Jurkat, Clone E6-1 (cell line): ENCODE data around the gene PCNX2.

Experiments
- DNase-seq: peaks from one replicate; pipeline ENCODE4 v3.0.0-alpha.2; 2011; ENCODE audit warnings: low read depth, low spot score
- H3K4me3 ChIP-seq: 2 replicates; pipeline ENCODE4 v1.5.1; 2011; ENCODE audit warnings: mild to moderate bottlenecking, low read length, control low read depth, moderate library complexity

PCNX2 gene

DNA sequence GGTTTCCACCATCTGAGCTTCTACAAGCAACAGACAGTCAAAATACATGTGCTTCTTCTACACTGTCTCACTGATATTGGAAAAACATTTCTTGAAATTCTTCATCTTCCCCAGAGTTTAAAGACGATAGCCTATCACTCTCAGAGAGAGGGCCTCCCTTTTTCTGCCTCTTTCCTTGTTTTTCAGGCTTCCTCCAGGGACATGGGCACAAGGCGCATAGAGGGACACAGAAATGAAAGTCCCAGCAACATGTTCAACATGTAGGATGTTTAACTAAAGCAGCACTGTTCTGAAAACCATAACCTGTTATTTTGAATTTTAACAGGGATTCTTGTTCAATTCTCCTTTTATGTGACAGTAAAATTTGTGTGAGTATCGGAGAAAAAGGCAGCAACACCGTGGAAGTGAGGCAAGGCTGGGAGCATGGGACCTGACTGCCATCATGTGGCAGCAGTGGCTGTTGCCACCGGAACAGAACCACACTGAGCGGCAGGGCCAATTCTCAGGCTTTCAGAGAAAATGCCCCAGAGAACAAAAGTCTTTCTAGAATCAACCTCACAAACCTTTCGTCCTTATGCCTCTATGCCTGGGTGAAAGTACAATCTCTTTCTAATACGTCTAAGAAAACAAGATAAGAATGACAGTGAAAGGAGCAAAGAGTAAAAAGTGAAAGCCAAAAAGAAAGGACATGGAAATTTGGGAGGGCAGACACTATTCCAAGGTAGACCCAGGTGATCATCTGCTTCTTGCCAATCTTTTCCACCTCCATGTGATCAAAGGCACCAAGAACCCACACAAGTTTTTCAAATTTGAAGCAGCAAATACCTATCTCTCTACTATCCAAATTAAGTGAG, 54.5 kb downstream of the PCNX2 start:
- no peak overlapping the region for H3K4me3 ChIP-seq
- DNase-seq, result peak; percentile 45

- no peak for DNase-seq
- no peak overlapping the region for H3K4me3 ChIP-seq
Measured at GRCh38 chr1:233240371-233240770, 55.2 kb downstream of the PCNX2 start.

DNA sequence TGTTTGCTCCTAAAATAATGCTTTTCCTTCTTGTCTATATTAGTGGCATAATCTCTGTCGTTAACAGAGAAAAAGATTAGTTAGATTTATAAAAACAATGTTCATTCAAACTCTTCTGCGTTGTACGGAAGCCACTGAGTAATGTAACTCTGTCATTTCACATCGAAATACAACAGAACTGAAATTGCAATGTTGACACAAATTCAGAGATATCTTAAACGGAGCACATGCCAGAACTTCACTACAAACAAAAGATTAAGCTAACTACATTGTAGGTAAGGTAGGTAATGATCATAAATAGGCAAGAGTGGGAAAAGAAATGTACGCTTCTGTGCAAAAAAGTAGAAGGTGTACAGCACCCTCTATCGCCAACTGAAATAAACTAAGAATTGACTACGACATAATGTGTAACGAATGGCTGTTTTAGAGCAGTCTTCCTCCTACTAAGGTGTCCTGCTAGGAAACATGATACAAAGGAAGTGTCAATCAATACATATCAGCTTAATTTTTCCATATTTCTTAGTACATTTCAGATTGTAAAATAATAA, 56.6 kb downstream of the PCNX2 start:
- no peak for DNase-seq
- no peak overlapping the region for H3K4me3 ChIP-seq

- DNase-seq, result no peak
- H3K4me3 ChIP-seq, result no peak overlapping the region
Measured at GRCh38 chr1:233237647-233238046, 57.9 kb downstream of the PCNX2 start.

GRCh38 chr1:233233508-233234040, 62.0 kb downstream of the PCNX2 start:
- H3K4me3 ChIP-seq, result no peak overlapping the region
- DNase-seq, result no peak

GRCh38 chr1:233230011-233230410, 65.5 kb downstream of the PCNX2 start:
- DNase-seq, result no peak
- no peak overlapping the region for H3K4me3 ChIP-seq

- H3K4me3 ChIP-seq, result no peak overlapping the region
- DNase-seq, result no peak
Measured at GRCh38 chr1:233229288-233229687, 66.2 kb downstream of the PCNX2 start.

DNA sequence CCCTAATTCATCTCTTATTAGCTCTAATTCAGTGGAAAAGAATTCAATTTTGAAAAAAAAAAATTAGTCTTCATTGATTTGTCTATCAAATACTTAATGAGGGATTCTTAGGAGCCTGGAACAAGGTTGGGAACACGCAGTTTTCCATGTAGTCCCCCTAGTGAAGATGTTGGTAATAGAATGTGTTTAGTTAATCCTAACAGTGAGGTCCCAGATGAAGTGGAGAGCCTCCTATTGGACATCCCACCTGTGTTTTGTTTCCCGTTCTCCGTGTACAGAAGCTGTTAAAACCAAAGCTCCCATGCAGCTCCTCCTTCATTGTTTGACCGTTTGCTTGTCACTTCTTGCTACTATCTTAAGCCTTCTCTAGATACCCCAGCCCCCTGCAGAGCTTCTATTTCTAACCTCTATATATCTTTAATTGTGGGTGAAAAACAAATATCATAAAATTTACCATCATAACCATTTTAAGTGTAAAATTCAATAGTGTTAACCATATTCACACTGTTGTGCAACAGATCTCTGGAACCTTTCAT, 67.5 kb downstream of the PCNX2 start:
- H3K4me3 ChIP-seq, result no peak overlapping the region
- no peak for DNase-seq

DNA sequence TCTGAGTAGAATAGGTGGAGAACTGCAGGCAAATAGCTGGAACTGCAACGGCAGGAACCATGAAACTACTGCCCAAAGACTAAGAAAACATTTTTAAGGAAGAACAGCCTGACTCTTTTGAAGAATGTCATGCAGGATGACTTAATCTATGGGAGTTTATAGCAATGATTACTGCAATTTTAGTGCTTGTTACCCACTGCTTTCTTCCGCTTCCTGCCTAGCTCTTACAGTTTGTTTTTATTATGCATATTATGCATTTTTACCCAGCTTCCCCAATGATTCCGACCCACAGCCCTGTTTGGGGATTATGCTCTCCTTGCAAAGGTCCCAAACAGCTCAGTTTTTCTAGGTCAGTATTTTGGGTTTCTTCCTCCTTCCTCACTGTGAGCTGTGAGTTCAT, 71.2 kb downstream of the PCNX2 start:
- no peak overlapping the region for H3K4me3 ChIP-seq
- DNase-seq, result no peak

GRCh38 chr1:233217832-233218231, 77.7 kb downstream of the PCNX2 start:
- DNase-seq, result no peak
- H3K4me3 ChIP-seq, result no peak overlapping the region

DNA sequence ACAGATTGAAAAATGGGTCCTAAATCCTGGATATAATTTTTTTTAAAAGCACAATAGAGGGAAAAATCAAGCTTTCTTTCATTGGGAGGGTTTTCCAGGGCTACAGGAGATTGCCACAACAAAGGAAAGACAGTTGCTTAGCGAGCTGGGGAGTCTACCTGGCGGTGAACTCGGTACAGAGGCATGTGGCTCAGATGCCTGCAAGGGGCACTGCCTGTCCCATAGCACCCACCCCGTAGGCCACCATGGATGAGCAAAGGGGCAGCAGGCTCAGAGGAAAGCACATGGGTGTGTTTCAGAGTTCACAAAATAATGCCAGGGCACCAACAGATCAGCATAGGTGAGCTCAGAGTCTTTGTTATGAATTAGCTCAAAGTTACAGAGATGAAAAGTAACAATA, 79.5 kb downstream of the PCNX2 start:
- no peak overlapping the region for H3K4me3 ChIP-seq
- no peak for DNase-seq

DNA sequence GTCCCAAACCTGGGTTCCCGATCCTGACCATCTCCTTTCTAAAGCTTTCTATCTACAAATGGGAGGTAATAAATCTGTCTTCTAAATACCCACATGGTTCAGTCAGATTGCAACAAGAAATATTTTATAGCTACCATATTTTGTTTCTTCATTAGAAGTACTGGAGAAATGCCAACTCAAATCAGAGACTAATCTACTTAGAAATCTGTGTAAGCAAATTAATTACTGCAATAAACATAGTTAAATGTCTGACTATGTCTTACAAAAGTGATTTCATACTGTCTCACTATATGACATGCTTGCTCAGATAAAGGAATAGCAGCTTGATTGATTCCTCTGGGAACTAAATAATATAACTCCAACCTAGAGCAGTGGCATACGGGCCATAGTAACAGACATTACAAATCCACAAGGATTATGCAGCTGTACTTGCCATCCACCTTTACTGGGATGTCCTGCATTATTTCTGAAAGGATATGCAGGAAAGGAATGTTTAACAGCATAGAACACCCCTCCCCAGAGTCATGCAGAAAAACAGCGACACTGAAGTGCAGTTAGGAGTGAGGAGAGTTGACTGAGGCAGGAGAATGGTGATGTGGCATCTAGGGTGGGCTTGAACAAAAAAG, 80.3 kb downstream of the PCNX2 start:
- no peak overlapping the region for H3K4me3 ChIP-seq
- no peak for DNase-seq

DNA sequence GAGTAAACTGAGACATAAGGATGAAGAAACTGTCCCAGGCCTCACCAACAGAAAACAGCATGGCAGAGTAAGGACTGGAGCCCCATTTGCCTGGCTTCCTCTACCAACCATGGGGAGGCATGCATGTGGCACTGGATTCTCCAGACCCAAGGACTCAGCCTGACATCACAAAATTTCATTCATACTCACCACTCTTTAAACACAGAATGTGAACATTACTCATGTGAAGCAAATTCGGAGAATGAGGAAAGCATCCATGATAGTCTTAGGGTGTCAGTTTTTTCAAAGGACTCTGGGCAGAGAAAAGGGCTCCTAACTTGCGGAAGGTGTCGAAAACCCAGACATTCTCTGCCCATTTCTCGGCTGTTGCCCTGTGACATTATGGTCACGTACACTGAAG, 83.9 kb downstream of the PCNX2 start:
- no peak for DNase-seq
- no peak overlapping the region for H3K4me3 ChIP-seq

DNA sequence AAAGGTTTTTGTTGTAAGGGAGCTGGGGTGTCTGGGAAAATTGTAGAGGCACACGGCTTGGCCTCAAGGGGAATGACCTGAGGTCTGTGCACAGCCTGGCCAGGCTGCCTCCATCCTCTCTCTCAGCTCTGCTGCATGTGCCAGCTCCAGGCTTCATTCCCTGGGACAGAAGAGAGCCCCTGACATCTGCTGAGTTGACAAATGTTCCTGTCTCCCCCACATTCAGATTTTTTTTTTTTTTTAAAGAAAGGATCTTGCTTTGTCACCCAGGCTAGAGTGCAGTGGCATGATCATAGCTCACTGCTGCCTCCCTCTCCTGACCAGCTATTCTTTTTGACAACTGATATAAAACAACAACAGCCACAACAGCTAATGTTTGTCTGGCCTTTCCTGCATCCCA, 84.4 kb downstream of the PCNX2 start:
- no peak overlapping the region for H3K4me3 ChIP-seq
- DNase-seq, result no peak

DNA sequence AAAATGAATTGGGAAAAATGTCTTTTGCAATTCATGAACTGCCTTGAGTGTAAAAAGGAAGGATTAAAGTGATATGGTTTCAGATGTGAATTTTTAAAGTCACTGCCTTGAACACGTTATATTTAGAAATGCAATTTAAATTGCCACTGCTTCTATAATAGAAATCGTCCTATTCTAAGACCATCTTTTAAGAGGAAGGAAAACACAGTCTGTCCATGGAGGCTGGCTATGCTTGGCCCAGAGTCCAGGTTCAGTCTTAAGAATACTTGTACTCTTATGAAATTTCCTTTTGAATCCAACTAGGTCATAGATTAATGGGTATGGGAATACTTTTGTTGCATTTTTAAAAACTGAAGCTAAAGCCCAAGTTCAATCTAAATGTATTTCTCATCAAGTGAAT, 86.0 kb downstream of the PCNX2 start:
- H3K4me3 ChIP-seq, result no peak overlapping the region
- no peak for DNase-seq

- no peak overlapping the region for H3K4me3 ChIP-seq
- no peak for DNase-seq
Measured at GRCh38 chr1:233208687-233209086, 86.8 kb downstream of the PCNX2 start.

- DNase-seq, result no peak
- H3K4me3 ChIP-seq, result no peak overlapping the region
Measured at GRCh38 chr1:233197940-233198339, 97.6 kb downstream of the PCNX2 start.

GRCh38 chr1:233193741-233194140, 101.8 kb downstream of the PCNX2 start:
- no peak for DNase-seq
- no peak overlapping the region for H3K4me3 ChIP-seq

GRCh38 chr1:233190987-233191386, 104.5 kb downstream of the PCNX2 start:
- no peak overlapping the region for H3K4me3 ChIP-seq
- DNase-seq, result no peak

GRCh38 chr1:233189526-233189925, 106.0 kb downstream of the PCNX2 start:
- DNase-seq, result no peak
- no peak overlapping the region for H3K4me3 ChIP-seq
